Right lobe of liver (tissue), 4 donors: ENCODE measurements around the gene MTMR1.

ENCODE experiments used
- CTCF ChIP-seq, 4 donors: fragments of 200-600 bp in 3 of 4; fragments of 450-650 bp in 1 of 4; IDR thresholded peaks; one replicate each; pipeline versions ENCODE4 v1.5.1 to v1.8.0; 2016 to 2022; ENCODE audit warnings: antibody characterized with exemption in 4 of 4, mild to moderate bottlenecking in 2 of 4
- POLR2A ChIP-seq: fragments of 450-650 bp; IDR thresholded peaks from one replicate; pipeline ENCODE4 v1.6.1; 2017; ENCODE audit warnings: antibody characterized with exemption, mild to moderate bottlenecking
- donor health status: DM: no; HTN: no; CAD: no.
- donor health status: DM: no; HTN: no; CAD: no.
- donor health status: DM: no; HTN: yes; CAD: no.

- TF ChIP-seq POLR2A (no peak), CTCF (IDR thresholded peaks at IDR 0.05) (no peak)
These were observed 86.2 kb downstream of the MTMR1 start for GRCh38 chrX:150779385-150779784.
